Liver (tissue), 3 donors: Measurements from ENCODE around the gene PAX6.

Experiments used
- CTCF ChIP-seq: fragments of 150-350 bp; IDR thresholded peaks from 2 replicates; pipeline ENCODE4 v1.5.1; 2017; ENCODE audit warnings: improper control_type of control experiment, low read depth, low read length; ENCODE audit not compliant: missing input control
- TF ChIP-seq, protein P1 (sequence below): IDR thresholded peaks from 2 replicates; pipeline ENCODE4 v1.6.1; 2016; ENCODE audit warnings: antibody characterized with exemption
- TF ChIP-seq, protein P2 (sequence below): IDR thresholded peaks from 2 replicates; pipeline ENCODE4 v1.6.1; 2016; ENCODE audit warnings: antibody characterized with exemption
- donor health status: healthy.
- donor health status: healthy.

DNA sequence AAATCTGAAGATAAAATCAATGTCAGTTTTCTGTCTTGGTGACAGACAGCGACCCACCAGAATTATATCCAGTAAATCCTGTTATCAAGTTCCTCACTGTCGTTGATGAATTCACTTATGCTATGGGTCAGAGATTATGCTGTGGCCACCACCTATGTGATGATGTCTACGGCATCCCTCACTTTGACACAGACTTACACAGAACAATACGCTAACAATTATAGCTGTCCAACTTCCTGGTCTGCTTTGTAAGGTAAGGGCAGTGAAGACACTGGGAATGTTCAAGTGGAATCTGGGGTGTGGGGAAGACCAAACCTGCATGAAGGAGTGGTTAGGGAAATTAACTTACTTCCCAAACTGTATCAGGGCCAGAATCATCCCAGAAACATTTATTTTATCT is 19.3 kb upstream of the PAX6 start:
- TF ChIP-seq, protein P1, sequence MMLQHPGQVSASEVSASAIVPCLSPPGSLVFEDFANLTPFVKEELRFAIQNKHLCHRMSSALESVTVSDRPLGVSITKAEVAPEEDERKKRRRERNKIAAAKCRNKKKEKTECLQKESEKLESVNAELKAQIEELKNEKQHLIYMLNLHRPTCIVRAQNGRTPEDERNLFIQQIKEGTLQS = no peak
- no peak for TF ChIP-seq CTCF
- TF ChIP-seq, protein P2, sequence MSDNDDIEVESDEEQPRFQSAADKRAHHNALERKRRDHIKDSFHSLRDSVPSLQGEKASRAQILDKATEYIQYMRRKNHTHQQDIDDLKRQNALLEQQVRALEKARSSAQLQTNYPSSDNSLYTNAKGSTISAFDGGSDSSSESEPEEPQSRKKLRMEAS = no peak
